A549 treated with CpdA at 1 μM for 4 hours (cell line): ENCODE results near the gene TEX19. TPM values are rescaled to one million over a fixed set of nuclear protein-coding genes. Genes with fewer than 3 reads are reported as not detected.

Experiments used
- total RNA-seq: library from RNA; stranded (reverse); fragments of 200-300 nt; extraction: Qiagen RNA extraction; gene quantifications from 5 replicates; pipeline ENCODE4 v1.2.3, GENCODE V29; 2022; ENCODE audit warnings: low read depth

Gene TEX19, protein sequence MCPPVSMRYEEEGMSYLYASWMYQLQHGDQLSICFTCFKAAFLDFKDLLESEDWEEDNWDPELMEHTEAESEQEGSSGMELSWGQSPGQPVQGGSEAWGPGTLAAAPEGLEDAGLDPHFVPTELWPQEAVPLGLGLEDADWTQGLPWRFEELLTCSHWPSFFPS
- 0.22 to 0.59 TPM (median 0.33 TPM) in 5 replicates for total RNA-seq

DNA sequence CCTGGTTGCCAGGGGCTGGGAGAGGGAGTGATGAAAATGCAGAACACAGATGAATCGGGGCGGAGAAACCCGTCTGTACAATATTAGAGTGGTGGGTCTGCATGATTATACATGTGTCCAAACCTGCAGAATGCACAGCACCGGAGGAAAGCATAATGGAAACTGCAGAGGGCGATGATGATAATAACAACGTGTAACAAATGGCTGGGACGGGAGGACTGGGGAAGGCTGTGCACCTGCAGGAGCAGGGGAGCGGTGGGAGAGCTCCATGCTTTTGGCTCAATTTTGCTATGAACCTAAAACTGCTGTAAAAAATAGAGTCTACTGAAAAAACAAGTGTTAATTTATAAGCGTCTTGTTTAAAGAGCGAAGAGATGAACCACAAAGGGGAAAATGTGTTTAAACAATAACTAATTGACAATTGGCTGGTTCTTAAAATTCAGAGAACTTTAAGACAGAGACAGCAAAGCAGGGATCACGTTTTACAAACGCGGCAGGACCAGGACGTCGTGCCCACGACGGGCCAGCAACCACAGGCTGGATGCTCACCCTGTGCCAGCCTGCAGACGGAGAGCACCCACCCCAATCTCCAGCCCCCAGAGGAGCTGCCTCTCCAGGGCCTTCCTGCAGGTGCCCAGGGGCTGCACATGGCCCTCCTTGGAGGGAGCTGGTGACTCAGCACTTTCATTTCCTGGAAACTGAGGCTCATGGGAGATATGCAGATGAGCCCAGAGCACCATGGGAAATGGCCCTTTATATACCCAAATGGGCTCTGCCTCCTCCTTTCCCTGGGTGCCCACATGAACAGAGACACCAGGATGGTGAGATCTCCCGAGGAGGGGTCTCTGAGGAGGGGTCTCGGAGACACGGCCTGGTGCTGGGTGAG is at the start of gene TEX19:
TEX19 (plus strand) TSS at position 783 of the 886 bp plus-strand sequence. CDS start 2,904 bp downstream, outside the sequence.

DNA sequence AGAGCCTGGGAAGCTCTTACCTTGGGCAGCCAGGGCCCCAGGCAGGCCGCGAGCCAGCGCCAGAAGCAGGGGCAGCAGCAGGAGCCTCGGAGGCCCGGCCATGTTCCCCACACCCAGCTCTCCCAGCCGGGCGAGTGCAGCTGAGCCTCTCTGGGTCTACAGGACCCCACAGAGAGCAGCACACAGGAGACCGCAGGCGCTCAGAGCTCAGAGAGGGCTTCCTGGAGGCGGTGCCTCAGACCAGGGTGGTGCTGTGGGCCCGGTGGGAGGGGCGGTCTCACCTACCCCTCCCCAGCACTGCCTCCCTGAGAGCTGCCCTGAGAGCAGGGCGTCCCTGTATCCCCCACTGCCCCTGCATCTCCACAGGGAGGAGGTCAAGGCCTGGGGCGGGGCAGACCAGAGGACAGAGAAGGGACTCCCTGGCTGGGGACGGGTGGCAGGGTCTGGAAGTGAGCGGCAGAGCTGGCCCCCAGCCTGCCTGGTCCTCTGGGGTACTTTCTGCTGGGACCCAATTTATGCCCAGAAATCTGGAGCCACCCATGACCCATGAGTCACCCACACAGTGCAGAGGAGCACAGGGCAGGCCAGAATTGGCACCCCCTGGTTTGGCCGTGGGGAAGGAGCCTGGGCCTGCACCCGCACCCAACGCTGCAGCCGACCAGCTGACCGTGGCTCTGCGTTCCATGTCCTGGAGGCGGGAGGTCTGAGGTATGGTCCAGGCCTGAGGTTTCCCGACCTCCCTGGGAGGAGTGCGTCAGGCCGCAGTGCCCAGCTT is 41.5 kb upstream of the TEX19 start, which contains the start of gene CD7:
CD7 (minus strand) TSS at position 215 of the 775 bp plus-strand sequence; CDS start at position 102, 113 bp downstream.

DNA sequence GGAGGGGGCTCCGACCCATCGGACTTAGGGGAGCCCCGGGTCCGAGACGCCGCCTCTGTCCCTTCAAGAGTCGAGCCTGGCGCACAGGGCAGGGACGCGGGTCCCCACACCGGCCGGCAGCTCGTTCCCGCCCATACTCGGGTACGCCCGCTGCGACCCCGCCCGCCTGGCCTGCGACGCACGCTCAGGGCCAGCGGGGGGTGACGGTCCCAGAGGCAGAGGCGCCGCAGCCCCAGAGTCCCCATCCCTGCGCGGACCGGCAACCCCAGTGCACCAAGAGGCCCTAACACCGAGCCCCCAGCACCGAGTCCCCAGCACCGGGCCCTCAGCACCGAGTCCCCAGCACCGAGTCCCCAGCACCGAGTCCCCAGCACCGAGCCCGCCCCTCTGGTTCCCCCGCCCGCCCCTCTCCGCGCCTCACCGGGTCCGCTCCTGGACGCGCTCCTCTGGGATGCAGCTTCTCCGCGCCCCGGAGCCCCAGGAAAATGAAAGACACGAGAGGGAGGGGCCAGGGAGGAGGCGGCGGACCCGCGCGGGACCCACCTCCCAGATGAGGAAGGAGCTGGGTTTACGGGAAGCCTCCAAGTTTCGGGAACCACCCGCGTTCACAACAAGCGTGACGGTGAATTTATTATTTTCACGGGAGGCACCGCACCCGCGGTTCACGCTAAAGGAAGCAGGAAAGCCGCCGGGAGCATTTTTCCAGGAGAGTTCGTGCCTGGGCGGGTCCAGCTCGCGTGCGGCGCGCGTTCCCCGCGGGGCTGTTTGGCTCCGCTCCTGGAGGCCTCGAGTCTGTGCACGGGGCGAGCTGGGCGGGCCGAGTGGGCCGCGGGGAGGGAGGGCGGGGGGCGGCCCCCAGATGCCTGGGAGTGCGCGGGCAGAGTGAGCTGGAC is 25.5 kb upstream of the TEX19 start, which contains the start of gene SECTM1:
SECTM1 (minus strand) TSS at position 488 of the 893 bp plus-strand sequence. CDS start 6,526 bp downstream, outside the sequence.

DNA sequence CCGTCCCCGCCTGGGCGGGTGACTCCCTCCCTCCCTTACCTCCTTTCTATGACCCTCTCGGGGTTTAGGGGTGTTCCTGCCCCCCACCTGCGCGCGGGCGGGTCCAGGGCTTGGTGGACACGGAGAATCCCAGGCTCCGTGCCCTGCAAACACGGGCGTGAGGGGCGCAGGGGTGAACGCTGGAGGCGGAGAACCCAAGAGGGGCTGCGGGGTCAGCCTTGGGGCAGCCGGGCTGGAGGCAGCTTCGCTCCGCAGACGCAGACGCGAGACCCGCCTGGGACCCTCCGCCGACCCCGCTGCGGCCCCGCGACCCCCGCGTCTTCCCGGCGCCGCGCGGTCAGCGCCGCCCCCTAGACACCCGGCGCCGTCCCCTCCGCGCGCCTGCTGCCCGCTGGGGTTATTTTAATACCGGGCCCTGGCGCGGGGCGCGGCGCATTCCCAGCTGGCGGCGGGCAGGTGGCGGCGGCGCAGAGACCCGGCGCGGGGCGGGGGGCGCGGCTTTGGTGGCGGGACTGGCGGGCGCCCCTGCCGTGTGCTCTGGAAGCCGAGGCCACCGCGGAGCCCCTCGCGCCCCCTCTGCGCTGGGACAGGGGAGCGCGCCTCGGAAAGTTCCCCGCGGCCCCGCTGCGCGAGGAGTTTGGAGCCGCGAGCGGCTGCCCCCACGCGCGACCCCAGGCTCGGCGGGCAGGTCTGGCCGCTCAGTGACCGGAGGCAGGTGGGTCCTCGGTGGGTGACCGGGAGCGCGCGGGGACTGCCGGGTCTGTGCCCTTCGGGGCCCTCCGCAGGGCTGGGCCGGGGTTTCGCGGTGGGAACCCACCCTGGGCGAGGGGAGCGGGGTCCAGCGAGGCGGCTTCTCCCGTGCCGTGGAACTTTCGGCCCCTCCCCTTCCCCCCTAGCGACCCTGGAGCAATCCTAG is 12.5 kb downstream of the TEX19 start, which contains the start of gene UTS2R:
UTS2R (plus strand) TSS at position 433 of the 916 bp plus-strand sequence. CDS start 2,560 bp downstream, outside the sequence.

Other genes with a start within 250 kb of the TEX19 start
- 20.7 to 26.9 TPM (median 23.5 TPM) in 5 replicates for gene CCDC57, start 146.4 kb upstream of the TEX19 start, total RNA-seq
- gene SLC16A3, start 130.2 kb upstream of the TEX19 start, total RNA-seq: 88.1 to 110 TPM (median 107 TPM) in 5 replicates
- 146 to 164 TPM (median 156 TPM) in 5 replicates for gene CSNK1D, start 85.5 kb upstream of the TEX19 start, total RNA-seq
- 0.09 to 0.33 TPM (median 0.20 TPM) in 3 of 5 replicates, not detected in the others for gene CD7, start 41.6 kb upstream of the TEX19 start, total RNA-seq
- gene SECTM1, start 25.5 kb upstream of the TEX19 start, total RNA-seq: 0.99 to 1.9 TPM (median 1.3 TPM) in 5 replicates
- not detected in 5 replicates for gene UTS2R, start 12.5 kb downstream of the TEX19 start, total RNA-seq
- 9.5 to 14.5 TPM (median 12.8 TPM) in 5 replicates for gene HEXD, start 59.1 kb downstream of the TEX19 start, total RNA-seq
- 17.4 to 25.1 TPM (median 23.2 TPM) in 5 replicates for gene OGFOD3, start 59.3 kb downstream of the TEX19 start, total RNA-seq
- 51.8 to 65.9 TPM (median 57.5 TPM) in 5 replicates for gene CYBC1, start 91.5 kb downstream of the TEX19 start, total RNA-seq
- gene NARF, start 99.5 kb downstream of the TEX19 start, total RNA-seq: 52.1 to 63.7 TPM (median 54.5 TPM) in 5 replicates
- gene FOXK2, start 160.5 kb downstream of the TEX19 start, total RNA-seq: 43.3 to 56.8 TPM (median 53.5 TPM) in 5 replicates